Cardiac fibroblast (primary cell): ENCODE measurements around the gene RFX7.

Experiments
- DNase-seq, 2 donors: peaks; one replicate each; pipeline versions ENCODE4 v3.0.0 to v3.0.0-alpha.2; 2010; ENCODE audit warnings: low read depth in 2 of 2
- H3K4me3 ChIP-seq, 2 donors: replicated peaks in 1 of 2; 1 replicate in 1 of 2; 2 replicates in 1 of 2; pipeline ENCODE4 v1.5.1; 2011; ENCODE audit warnings: low read depth in 2 of 2, low read length in 2 of 2, mild to moderate bottlenecking in 2 of 2, moderate library complexity in 1 of 2
- TF ChIP-seq, protein P1 (sequence below): IDR thresholded peaks from one replicate; pipeline ENCODE4 v1.5.1; 2011; ENCODE audit warnings: low read depth, mild to moderate bottlenecking, low read length, inconsistent platforms

RFX7 gene

DNA sequence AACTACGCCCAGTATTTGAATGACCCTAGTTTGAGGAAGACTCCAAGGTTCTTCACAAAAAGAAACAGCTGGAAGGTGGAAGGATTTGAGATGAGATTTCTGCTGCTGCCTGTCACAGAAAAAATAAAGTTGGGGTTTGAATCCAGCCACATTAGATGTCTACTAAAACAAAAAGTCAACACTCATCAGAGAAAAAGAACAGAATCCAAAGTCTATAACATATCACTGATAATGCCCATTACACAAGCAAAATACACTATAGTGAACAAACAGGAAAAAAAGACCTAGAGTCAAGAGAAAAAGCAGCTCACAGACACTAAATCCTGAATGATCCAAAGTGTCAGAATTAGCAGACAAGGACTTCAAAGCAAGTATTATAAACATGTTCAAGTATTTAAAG, 56.0 kb downstream of the RFX7 start:
- no peak overlapping the region for H3K4me3 ChIP-seq
- TF ChIP-seq, protein P1, sequence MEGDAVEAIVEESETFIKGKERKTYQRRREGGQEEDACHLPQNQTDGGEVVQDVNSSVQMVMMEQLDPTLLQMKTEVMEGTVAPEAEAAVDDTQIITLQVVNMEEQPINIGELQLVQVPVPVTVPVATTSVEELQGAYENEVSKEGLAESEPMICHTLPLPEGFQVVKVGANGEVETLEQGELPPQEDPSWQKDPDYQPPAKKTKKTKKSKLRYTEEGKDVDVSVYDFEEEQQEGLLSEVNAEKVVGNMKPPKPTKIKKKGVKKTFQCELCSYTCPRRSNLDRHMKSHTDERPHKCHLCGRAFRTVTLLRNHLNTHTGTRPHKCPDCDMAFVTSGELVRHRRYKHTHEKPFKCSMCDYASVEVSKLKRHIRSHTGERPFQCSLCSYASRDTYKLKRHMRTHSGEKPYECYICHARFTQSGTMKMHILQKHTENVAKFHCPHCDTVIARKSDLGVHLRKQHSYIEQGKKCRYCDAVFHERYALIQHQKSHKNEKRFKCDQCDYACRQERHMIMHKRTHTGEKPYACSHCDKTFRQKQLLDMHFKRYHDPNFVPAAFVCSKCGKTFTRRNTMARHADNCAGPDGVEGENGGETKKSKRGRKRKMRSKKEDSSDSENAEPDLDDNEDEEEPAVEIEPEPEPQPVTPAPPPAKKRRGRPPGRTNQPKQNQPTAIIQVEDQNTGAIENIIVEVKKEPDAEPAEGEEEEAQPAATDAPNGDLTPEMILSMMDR: no peak
- DNase-seq: no peak

- H3K4me3 ChIP-seq: no peak overlapping the region
- TF ChIP-seq, protein P1: no peak
- DNase-seq: no peak
Measured at GRCh38 chr15:56185980-56186379, 57.7 kb downstream of the RFX7 start.

GRCh38 chr15:56184516-56184915, 59.2 kb downstream of the RFX7 start:
- TF ChIP-seq, protein P1: no peak
- no peak overlapping the region for H3K4me3 ChIP-seq
- no peak for DNase-seq

DNA sequence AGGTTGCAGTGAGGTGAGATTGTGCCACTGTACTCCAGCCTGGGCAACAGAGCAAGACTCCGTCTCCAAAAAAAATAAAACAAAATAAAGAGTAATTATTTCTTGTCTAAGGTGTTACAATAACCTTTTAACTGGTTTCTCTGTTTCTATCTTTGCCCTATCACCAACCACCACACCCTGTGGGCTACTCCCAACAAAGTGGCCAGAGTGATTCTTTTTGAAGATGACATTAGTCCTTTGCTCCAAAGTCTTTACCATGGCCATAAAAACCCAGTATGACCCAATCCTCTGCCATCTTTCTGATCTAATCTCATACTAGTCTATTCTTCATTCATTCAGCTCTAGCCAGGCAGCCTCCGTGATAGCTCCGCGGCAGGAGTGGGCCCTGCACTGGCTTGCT, 62.8 kb downstream of the RFX7 start:
- no peak for DNase-seq
- TF ChIP-seq, protein P1: no peak
- H3K4me3 ChIP-seq: no peak overlapping the region

DNA sequence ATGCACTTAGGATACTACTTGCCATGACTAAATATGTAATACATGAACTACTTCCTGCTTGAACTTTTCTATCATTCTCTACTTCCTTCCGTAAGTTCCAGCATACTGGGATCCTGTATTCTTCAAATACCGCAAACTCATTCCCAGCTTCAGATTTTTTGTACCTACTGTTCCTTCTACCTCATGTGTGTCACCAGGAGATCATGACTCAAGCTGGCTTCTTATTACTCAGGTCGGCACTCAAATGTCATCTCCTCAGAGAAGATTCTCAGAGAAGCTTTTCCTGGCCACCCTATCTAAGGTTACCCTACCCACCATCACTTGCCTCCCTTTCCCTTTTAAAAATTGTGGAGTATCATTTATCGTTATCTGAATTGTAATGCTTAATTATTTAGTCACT, 66.7 kb downstream of the RFX7 start:
- no peak overlapping the region for H3K4me3 ChIP-seq
- TF ChIP-seq, protein P1: no peak
- DNase-seq: peak in 1 of 2 donors; percentile 26

- TF ChIP-seq, protein P1: no peak
- DNase-seq: no peak
- H3K4me3 ChIP-seq: no peak overlapping the region
Measured at GRCh38 chr15:56175788-56176187, 67.9 kb downstream of the RFX7 start.

- no peak overlapping the region for H3K4me3 ChIP-seq
- TF ChIP-seq, protein P1: no peak
- no peak for DNase-seq
Measured at GRCh38 chr15:56174649-56175048, 69.0 kb downstream of the RFX7 start.
